Neutrophil (primary cell): ENCODE results near the gene DACT1.

Experiments
- H3K27ac ChIP-seq: fragments of 200-600 bp; sonication (generic); 2 replicates; pipeline ENCODE4 v1.5.1; 2016; ENCODE audit warnings: mild to moderate bottlenecking, moderate library complexity
- H3K27me3 ChIP-seq: fragments of 200-600 bp; sonication (generic); 2 replicates; pipeline ENCODE4 v1.6.0; 2016; ENCODE audit warnings: mild to moderate bottlenecking
- H3K36me3 ChIP-seq: fragments of 200-600 bp; sonication (generic); 2 replicates; pipeline ENCODE4 v1.5.1; 2017
- H3K4me1 ChIP-seq, 2 experiments: fragments of 200-600 bp in 1 of 2; sonication (generic) in 1 of 2; 1 replicate in 1 of 2; 2 replicates in 1 of 2; pipeline versions ENCODE4 v1.5.1 to v1.6.1; 2013 to 2016; ENCODE audit warnings: low read depth in 1 of 2, low read length in 1 of 2, mild to moderate bottlenecking in 1 of 2, moderate library complexity in 1 of 2; ENCODE audit not compliant: control insufficient read depth in 1 of 2, insufficient read depth in 1 of 2
- H3K4me3 ChIP-seq, 2 experiments: fragments of 200-600 bp in 1 of 2; sonication (generic) in 1 of 2; 1 replicate in 1 of 2; 2 replicates in 1 of 2; pipeline ENCODE4 v1.5.1; 2013 to 2016; ENCODE audit warnings: low read depth in 1 of 2, low read length in 1 of 2, mild to moderate bottlenecking in 1 of 2, moderate library complexity in 1 of 2
- H3K9me3 ChIP-seq: fragments of 200-600 bp; sonication (generic); 2 replicates; pipeline ENCODE4 v1.5.1; 2016
- CTCF ChIP-seq: fragments of 200-600 bp; sonication (generic); IDR thresholded peaks from 2 replicates; pipeline ENCODE4 v1.5.1; 2016; ENCODE audit warnings: antibody characterized with exemption

Gene DACT1

GRCh38 chr14:58598804-58599525, 38.8 kb upstream of the DACT1 start:
- Histone ChIP-seq H3K4me3 (no peak overlapping the region), H3K4me1 (no peaks in the 10 kb centered on the region), H3K36me3 (no peaks in the 10 kb centered on the region), H3K9me3 (no peaks in the 10 kb centered on the region), H3K27ac (no peak overlapping the region), H3K27me3 (no peaks in the 10 kb centered on the region)
- no peak for TF ChIP-seq CTCF

- no peaks in the 10 kb centered on the region for H3K4me1 ChIP-seq
- no peaks in the 10 kb centered on the region for H3K36me3 ChIP-seq
- no peaks in the 10 kb centered on the region for H3K27me3 ChIP-seq
- H3K27ac ChIP-seq = no peak overlapping the region
- no peak overlapping the region for H3K4me3 ChIP-seq
- H3K9me3 ChIP-seq = no peaks in the 10 kb centered on the region
- no peak for TF ChIP-seq CTCF
Observed at GRCh38 chr14:58599707-58600106, 38.1 kb upstream of the DACT1 start.

GRCh38 chr14:58605465-58605864, 32.3 kb upstream of the DACT1 start:
- no peak overlapping the region for H3K4me3 ChIP-seq
- no peak overlapping the region for H3K27ac ChIP-seq
- no peak for TF ChIP-seq CTCF
- H3K36me3 ChIP-seq = no peaks in the 10 kb centered on the region
- H3K9me3 ChIP-seq = no peaks in the 10 kb centered on the region
- no peaks in the 10 kb centered on the region for H3K4me1 ChIP-seq
- no peaks in the 10 kb centered on the region for H3K27me3 ChIP-seq

GRCh38 chr14:58607131-58607951, 30.4 kb upstream of the DACT1 start:
- H3K4me1 ChIP-seq = no peaks in the 10 kb centered on the region
- no peaks in the 10 kb centered on the region for H3K27me3 ChIP-seq
- H3K36me3 ChIP-seq = no peaks in the 10 kb centered on the region
- H3K9me3 ChIP-seq = no peaks in the 10 kb centered on the region
- no peak for TF ChIP-seq CTCF
- H3K4me3 ChIP-seq = no peak overlapping the region
- no peak overlapping the region for H3K27ac ChIP-seq

GRCh38 chr14:58607952-58608317, 29.8 kb upstream of the DACT1 start:
- no peak overlapping the region for H3K4me3 ChIP-seq
- H3K27me3 ChIP-seq = no peaks in the 10 kb centered on the region
- no peak overlapping the region for H3K27ac ChIP-seq
- no peak for TF ChIP-seq CTCF
- H3K9me3 ChIP-seq = no peaks in the 10 kb centered on the region
- no peaks in the 10 kb centered on the region for H3K36me3 ChIP-seq
- no peaks in the 10 kb centered on the region for H3K4me1 ChIP-seq
